GM18511 (cell line): ENCODE results near the gene INAVA.
"Not testable (repeated sequence)": the region's sequence is repeated elsewhere in the genome, so short reads cannot be mapped to it uniquely, and the experiment has no call there.

ENCODE experiments used
- ATAC-seq: cut with Tn5 transposase; IDR thresholded peaks from one replicate; pipeline ENCODE4 v1.9.1; 2021; ENCODE audit warnings: mild to moderate bottlenecking, moderate library complexity; ENCODE audit not compliant: unreplicated experiment

The INAVA gene

GRCh38 chr1:200897259-200897658 lies 2.6 kb downstream of the INAVA start:
- no peak for ATAC-seq

GRCh38 chr1:200899015-200899386 lies 4.3 kb downstream of the INAVA start:
- ATAC-seq, result no peak

- ATAC-seq, result no peak
Observed at GRCh38 chr1:200899451-200899915, 4.8 kb downstream of the INAVA start.

- no peak for ATAC-seq
Observed at GRCh38 chr1:200899954-200900867, 5.5 kb downstream of the INAVA start.

- no peak for ATAC-seq
Observed at GRCh38 chr1:200900877-200901276, 6.2 kb downstream of the INAVA start.

GRCh38 chr1:200901350-200901749 lies 6.7 kb downstream of the INAVA start:
- ATAC-seq, result no peak

- no peak for ATAC-seq
Observed at GRCh38 chr1:200901796-200902444, 7.2 kb downstream of the INAVA start.

GRCh38 chr1:200903793-200904192 lies 9.1 kb downstream of the INAVA start:
- ATAC-seq, result no peak

GRCh38 chr1:200904772-200905171 lies 10.1 kb downstream of the INAVA start:
- no peak for ATAC-seq

- peak; percentile 43 for ATAC-seq
Observed at GRCh38 chr1:200905411-200906052, 10.8 kb downstream of the INAVA start.

- no peak for ATAC-seq
Observed at GRCh38 chr1:200906491-200906890, 11.8 kb downstream of the INAVA start.

GRCh38 chr1:200907611-200908097 lies 13.0 kb downstream of the INAVA start:
- ATAC-seq, result peak; percentile 64

GRCh38 chr1:200908191-200908868 lies 13.6 kb downstream of the INAVA start:
- ATAC-seq, result no peak

GRCh38 chr1:200909071-200909470 lies 14.4 kb downstream of the INAVA start:
- ATAC-seq, result peak; percentile 17

GRCh38 chr1:200909757-200910239 lies 15.1 kb downstream of the INAVA start:
- peak; percentile 54 for ATAC-seq

- no peak for ATAC-seq
Observed at GRCh38 chr1:200911361-200911760, 16.7 kb downstream of the INAVA start.

GRCh38 chr1:200911936-200912335 lies 17.2 kb downstream of the INAVA start:
- not testable (repeated sequence) for ATAC-seq

- ATAC-seq, result no peak
Observed at GRCh38 chr1:200912737-200913407, 18.2 kb downstream of the INAVA start.

GRCh38 chr1:200916152-200916551 lies 21.5 kb downstream of the INAVA start:
- ATAC-seq, result no peak

- no peak for ATAC-seq
Observed at GRCh38 chr1:200916681-200917080, 22.0 kb downstream of the INAVA start.
